DND-41 (cell line): ENCODE measurements around the gene NUP85.
A peak's percentile ranks its signal among the peaks of the same experiment; 100 is the strongest.

Experiments used
- ATAC-seq: fragments of 200-7000 bp; cut with Tn5 transposase; 3 replicates; pipeline ENCODE4 v1.9.1; 2021; ENCODE audit warnings: low read depth; ENCODE audit not compliant: insufficient read depth
- DNase-seq: peaks from one replicate; pipeline ENCODE4 v3.0.0-alpha.2; 2020
- H2AFZ ChIP-seq: 2 replicates; pipeline ENCODE4 v1.6.0; 2012; ENCODE audit warnings: low read depth, low read length
- H3K27ac ChIP-seq: 2 replicates; pipeline ENCODE4 v1.5.1; 2012; ENCODE audit warnings: low read length, inconsistent platforms
- H3K27me3 ChIP-seq: fragments of 200-600 bp; sonication (generic); 2 replicates; pipeline ENCODE4 v1.6.0; 2012; ENCODE audit warnings: low read length, mild to moderate bottlenecking, inconsistent platforms; ENCODE audit not compliant: insufficient read depth, poor library complexity
- H3K36me3 ChIP-seq: 2 replicates; pipeline ENCODE4 v1.5.1; 2012; ENCODE audit warnings: low read length, inconsistent platforms; ENCODE audit not compliant: insufficient read depth
- H3K4me1 ChIP-seq: 2 replicates; pipeline ENCODE4 v1.5.1; 2012; ENCODE audit warnings: mild to moderate bottlenecking, low read length; ENCODE audit not compliant: insufficient read depth
- H3K4me2 ChIP-seq: 2 replicates; pipeline ENCODE4 v1.6.0; 2012; ENCODE audit warnings: mild to moderate bottlenecking, moderate library complexity, low read length, inconsistent platforms; ENCODE audit not compliant: insufficient read depth
- H3K4me3 ChIP-seq, 2 experiments: fragments of 200-600 bp in 1 of 2; shearing (Covaris generic) in 1 of 2; 2 replicates each; pipeline ENCODE4 v1.5.1; 2012 to 2016; ENCODE audit warnings: inconsistent platforms in 2 of 2, low read length in 2 of 2, mild to moderate bottlenecking in 2 of 2, low read depth in 1 of 2, moderate library complexity in 1 of 2
- H3K79me2 ChIP-seq: 2 replicates; pipeline ENCODE4 v1.6.0; 2012; ENCODE audit warnings: low read length, inconsistent platforms; ENCODE audit not compliant: insufficient read depth
- H3K9ac ChIP-seq: 2 replicates; pipeline ENCODE4 v1.6.0; 2012; ENCODE audit warnings: low read depth, mild to moderate bottlenecking, inconsistent platforms, low read length, moderate library complexity
- H3K9me3 ChIP-seq: 2 replicates; pipeline ENCODE4 v1.5.1; 2012; ENCODE audit warnings: low read length, moderate library complexity, mild to moderate bottlenecking, inconsistent platforms; ENCODE audit not compliant: insufficient read depth, severe bottlenecking
- H4K20me1 ChIP-seq: 2 replicates; pipeline ENCODE4 v1.6.0; 2012; ENCODE audit warnings: low read length; ENCODE audit not compliant: insufficient read depth
- CTCF ChIP-seq: IDR thresholded peaks from 2 replicates; pipeline ENCODE4 v1.5.1; 2012; ENCODE audit warnings: borderline replicate concordance, low read length, moderate library complexity, mild to moderate bottlenecking; ENCODE audit not compliant: poor library complexity, severe bottlenecking; ENCODE audit errors: extremely low read depth
- EZH2 ChIP-seq: IDR thresholded peaks from 3 replicates; pipeline ENCODE4 v1.6.1; 2012; ENCODE audit warnings: borderline replicate concordance, low read depth, mild to moderate bottlenecking, moderate library complexity, low read length, inconsistent platforms; ENCODE audit not compliant: severe bottlenecking

Gene NUP85

GRCh38 chr17:75240394-75241142 lies 35.1 kb downstream of the NUP85 start:
- H3K79me2 ChIP-seq, result no peaks in the 10 kb centered on the region
- H3K4me1 ChIP-seq, result no peaks in the 10 kb centered on the region
- H3K9me3 ChIP-seq, result no peaks in the 10 kb centered on the region
- no peak overlapping the region; the same call in 1 of the 2 replicates for H3K27ac ChIP-seq
- no peak overlapping the region for H3K4me2 ChIP-seq
- ATAC-seq (peak; percentile 57), DNase-seq (peak; percentile 49)
- no peak overlapping the region for H3K9ac ChIP-seq
- H4K20me1 ChIP-seq, result peaks cover 22% of the 10 kb centered on the region
- no peak overlapping the region for H3K4me3 ChIP-seq
- H3K27me3 ChIP-seq, result no peaks in the 10 kb centered on the region
- TF ChIP-seq EZH2, result no peak
- peak; percentile 75 for TF ChIP-seq CTCF
- no peak overlapping the region for H2AFZ ChIP-seq
- H3K36me3 ChIP-seq, result peaks cover 99% of the 10 kb centered on the region

- Histone ChIP-seq H2AFZ (no peak overlapping the region), H3K27ac (no peak overlapping the region; the same call in 1 of the 2 replicates), H3K4me3 (no peak overlapping the region), H3K36me3 (peaks cover 99% of the 10 kb centered on the region), H4K20me1 (peaks cover 25% of the 10 kb centered on the region), H3K27me3 (no peaks in the 10 kb centered on the region), H3K9ac (no peak overlapping the region), H3K4me2 (no peak overlapping the region), H3K79me2 (no peaks in the 10 kb centered on the region), H3K4me1 (no peaks in the 10 kb centered on the region), H3K9me3 (no peaks in the 10 kb centered on the region)
- TF ChIP-seq CTCF (no peak), EZH2 (no peak)
- ATAC-seq, result no peak
- no peak for DNase-seq
These were observed 35.6 kb downstream of the NUP85 start for GRCh38 chr17:75241143-75241430.

GRCh38 chr17:75241502-75241901 lies 36.0 kb downstream of the NUP85 start:
- no peak overlapping the region for H3K27ac ChIP-seq
- H3K4me1 ChIP-seq, result no peaks in the 10 kb centered on the region
- no peak for DNase-seq
- H4K20me1 ChIP-seq, result peaks cover 26% of the 10 kb centered on the region
- H2AFZ ChIP-seq, result no peak overlapping the region
- H3K9me3 ChIP-seq, result no peaks in the 10 kb centered on the region
- H3K79me2 ChIP-seq, result peaks cover 2% of the 10 kb centered on the region
- H3K9ac ChIP-seq, result no peak overlapping the region
- no peaks in the 10 kb centered on the region for H3K27me3 ChIP-seq
- peaks cover 99% of the 10 kb centered on the region for H3K36me3 ChIP-seq
- no peak overlapping the region for H3K4me2 ChIP-seq
- TF ChIP-seq EZH2 (no peak), CTCF (no peak)
- no peak overlapping the region for H3K4me3 ChIP-seq
- ATAC-seq, result no peak
